Activated T-cell treated with anti-CD3 and anti-CD28 coated beads, Interleukin-2, amount 50 U/mL, for 48 hours (primary cell): ENCODE data around the gene MTHFR.
A peak's percentile ranks its signal among the peaks of the same experiment; 100 is the strongest.

Experiments
- DNase-seq, 2 experiments: peaks; one replicate each; pipeline ENCODE4 v3.0.0-alpha.2; 2020

The MTHFR gene

GRCh38 chr1:11805422-11806306, at the start of gene MTHFR, which contains the start of gene CLCN6:
MTHFR (minus strand) TSS chr1:11805964; CDS start chr1:11803116, 2,848 bp downstream.
CLCN6 (plus strand) TSS chr1:11806191; CDS start chr1:11806263, 72 bp downstream.
- peak; percentile 98 to 99 for DNase-seq

- DNase-seq = no peak
These were observed 49.7 kb upstream of the MTHFR start for GRCh38 chr1:11855430-11855829.

GRCh38 chr1:11854519-11854918, 48.8 kb upstream of the MTHFR start:
- no peak for DNase-seq

- DNase-seq = no peak
These were observed 45.4 kb upstream of the MTHFR start for GRCh38 chr1:11851180-11851579.

GRCh38 chr1:11850156-11850555, 44.4 kb upstream of the MTHFR start:
- DNase-seq = no peak

- DNase-seq = no peak
These were observed 42.6 kb upstream of the MTHFR start for GRCh38 chr1:11848373-11848700.

GRCh38 chr1:11847667-11848372, 42.1 kb upstream of the MTHFR start, which contains the start of gene NPPA:
NPPA (minus strand) TSS chr1:11847783; CDS start chr1:11847684, 99 bp downstream.
- DNase-seq = no peak

GRCh38 chr1:11845641-11846335, 40.0 kb upstream of the MTHFR start:
- no peak for DNase-seq

GRCh38 chr1:11842154-11843041, 36.6 kb upstream of the MTHFR start:
- no peak for DNase-seq

GRCh38 chr1:11841245-11842153, 35.7 kb upstream of the MTHFR start:
- no peak for DNase-seq

GRCh38 chr1:11839727-11840705, 34.3 kb upstream of the MTHFR start:
- no peak for DNase-seq

- DNase-seq = peak; percentile 76 to 82
These were observed 32.8 kb upstream of the MTHFR start for GRCh38 chr1:11838349-11839272.

- DNase-seq = no peak
These were observed 32.1 kb upstream of the MTHFR start for GRCh38 chr1:11837767-11838348.

GRCh38 chr1:11836955-11837766, 31.4 kb upstream of the MTHFR start:
- no peak for DNase-seq

GRCh38 chr1:11835441-11836225, 29.9 kb upstream of the MTHFR start:
- DNase-seq = no peak

- no peak for DNase-seq
These were observed 28.1 kb upstream of the MTHFR start for GRCh38 chr1:11833900-11834299.

GRCh38 chr1:11833497-11833896, 27.7 kb upstream of the MTHFR start:
- DNase-seq = no peak
